Left ventricle myocardium superior (tissue), 1 donor: ENCODE measurements around the gene IL22RA1. TPM values are rescaled to one million over a fixed set of nuclear protein-coding genes. Genes with fewer than 3 reads are reported as not detected.

Source experiments
- total RNA-seq: library from RNA; stranded (reverse); fragmentation: NEBNext Ultra II Directional; extraction: Animal tissue kit (Norgen Biotek cat#: 25700); gene quantifications from one replicate; pipeline ENCODE4 v1.2.1, GENCODE V29; 2021
- donor health status: DM: no; HTN: yes; CAD: no; lungs with severe emphysema.

IL22RA1 gene
- total RNA-seq, 1 donor from 2014 or later = 0.22 TPM

Other genes starting within 250 kb of the IL22RA1 start
- not detected for gene CNR2, start 229.8 kb downstream of the IL22RA1 start, total RNA-seq
- gene PNRC2, start 183.3 kb downstream of the IL22RA1 start, total RNA-seq = 81.9 TPM
- 57.6 TPM for gene SRSF10, start 162.8 kb downstream of the IL22RA1 start, total RNA-seq
- 409 TPM for gene MYOM3, start 31.0 kb downstream of the IL22RA1 start, total RNA-seq
- gene IFNLR1, start 44.1 kb upstream of the IL22RA1 start, total RNA-seq = 3.7 TPM
- gene GRHL3, start 176.2 kb upstream of the IL22RA1 start, total RNA-seq = not detected